Activated CD8-positive, alpha-beta memory T cell treated with anti-CD3 and anti-CD28 coated beads for 4 hours (primary cell): ENCODE measurements around the gene QRICH2.
"Not testable (repeated sequence)": the region's sequence is repeated elsewhere in the genome, so short reads cannot be mapped to it uniquely, and the experiment has no call there.

ENCODE experiments used
- DNase-seq, 2 donors: peaks; one replicate each; pipeline ENCODE4 v3.0.0-alpha.2; 2020; ENCODE audit warnings: low read depth in 2 of 2

The QRICH2 gene

DNA sequence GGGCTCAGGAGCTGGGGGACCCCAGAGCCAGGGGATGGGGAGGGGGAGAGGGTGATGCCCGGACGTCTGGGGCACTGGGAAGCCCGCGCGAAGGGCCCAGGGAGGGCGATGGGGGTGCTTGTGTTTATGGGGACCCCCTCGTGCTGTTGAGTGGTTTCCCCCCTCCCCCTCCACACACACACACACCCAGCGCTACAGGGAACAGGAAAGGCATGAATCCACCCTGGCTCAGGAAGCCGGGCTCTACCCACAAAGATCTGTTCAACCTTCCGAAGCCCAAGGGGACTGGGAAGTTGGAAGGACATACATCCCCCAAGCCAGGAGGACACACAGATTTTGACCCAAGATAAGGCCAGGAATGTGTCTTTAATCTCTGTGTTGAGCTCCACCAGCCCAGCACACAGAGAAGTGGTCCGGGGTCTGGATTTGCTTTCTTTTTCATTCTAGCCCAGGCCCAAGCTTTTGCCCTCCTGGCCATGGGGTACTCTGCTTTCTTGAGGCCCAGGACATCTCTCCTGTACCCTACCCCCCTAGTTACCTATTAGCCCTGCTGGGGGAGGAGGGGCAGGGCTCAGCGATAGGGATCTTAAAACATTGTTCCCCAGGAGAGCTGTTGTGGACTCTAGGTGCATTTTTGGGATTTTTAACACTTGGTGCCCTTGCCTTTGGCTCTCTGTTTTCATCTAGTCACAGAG is 41.7 kb downstream of the QRICH2 start:
- DNase-seq = no peak

DNA sequence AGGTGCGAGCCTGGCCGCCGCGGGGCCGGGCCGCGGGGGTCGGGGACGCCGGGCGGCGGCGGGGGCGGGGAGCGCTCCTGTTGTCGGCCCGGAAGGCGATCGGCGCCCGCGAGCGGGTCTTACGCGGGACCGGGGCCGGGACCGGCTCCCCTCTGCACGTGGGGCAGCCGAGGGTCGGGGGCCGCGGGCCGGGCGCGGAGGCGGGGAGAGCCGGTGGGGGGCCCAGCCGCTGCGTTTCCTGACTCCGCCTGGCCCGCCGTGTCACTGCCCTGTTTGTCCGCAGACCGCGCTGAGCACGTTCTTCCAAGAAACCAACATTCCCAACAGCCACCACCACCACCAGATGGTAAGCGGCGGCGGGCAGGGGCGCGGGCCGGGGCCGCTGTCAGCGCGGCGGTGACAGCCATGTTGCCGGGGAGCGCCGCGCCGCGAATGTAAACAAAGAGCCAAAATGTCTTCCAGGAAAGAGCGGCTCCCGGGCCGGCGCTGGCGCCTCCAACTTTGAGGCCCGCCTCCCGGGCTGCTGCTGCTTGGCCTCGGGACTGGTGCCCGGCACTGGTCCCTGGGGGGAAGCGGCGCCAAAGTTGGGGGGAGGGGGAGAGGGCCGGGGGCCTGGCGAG is 42.3 kb downstream of the QRICH2 start:
- DNase-seq = no peak

DNA sequence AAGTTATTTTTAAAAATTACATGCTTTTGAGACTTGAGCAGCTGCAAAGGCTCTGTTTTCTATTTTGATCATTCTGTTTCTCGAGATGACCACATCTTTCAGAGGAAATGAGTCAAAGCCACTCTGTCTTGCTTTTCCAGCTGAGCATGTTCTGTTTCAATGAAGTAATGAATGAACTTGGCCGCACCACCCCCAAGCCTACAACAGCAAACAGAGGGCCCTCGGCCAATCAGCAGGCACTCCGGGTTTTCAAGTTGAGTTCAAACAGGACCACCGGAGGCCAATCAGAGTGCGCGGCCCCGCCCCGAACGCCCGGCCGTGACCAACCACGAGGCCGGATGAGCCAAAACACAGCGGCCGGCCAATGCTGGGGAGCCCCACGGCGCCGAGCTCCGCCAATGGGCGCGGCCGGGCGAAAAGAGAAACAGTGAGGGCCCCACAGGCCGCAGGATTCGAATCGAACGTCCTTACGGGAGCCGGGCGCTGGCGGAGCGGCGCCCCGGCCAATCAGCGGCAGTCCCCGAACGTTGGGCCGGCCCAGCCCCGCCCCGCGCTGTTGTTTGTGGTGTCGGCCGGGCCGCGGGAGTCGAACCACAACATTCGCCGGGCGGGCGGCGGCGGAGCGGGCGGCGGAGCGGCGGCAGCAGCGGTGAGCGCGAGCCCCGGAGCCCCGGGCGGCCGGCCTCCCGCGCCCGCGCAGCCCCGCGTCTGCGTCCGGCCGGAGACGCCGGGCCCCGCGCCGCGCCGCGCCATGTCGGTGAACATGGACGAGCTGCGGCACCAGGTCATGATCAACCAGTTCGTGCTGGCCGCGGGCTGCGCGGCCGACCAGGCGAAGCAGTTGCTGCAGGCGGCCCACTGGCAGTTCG is 43.1 kb downstream of the QRICH2 start, which contains the start of gene UBALD2:
TSS of gene UBALD2 (plus strand) at position 594 of the 869 bp plus-strand sequence. CDS start at position 752, 158 bp downstream.
- DNase-seq = peak; percentile 96 to 98

DNA sequence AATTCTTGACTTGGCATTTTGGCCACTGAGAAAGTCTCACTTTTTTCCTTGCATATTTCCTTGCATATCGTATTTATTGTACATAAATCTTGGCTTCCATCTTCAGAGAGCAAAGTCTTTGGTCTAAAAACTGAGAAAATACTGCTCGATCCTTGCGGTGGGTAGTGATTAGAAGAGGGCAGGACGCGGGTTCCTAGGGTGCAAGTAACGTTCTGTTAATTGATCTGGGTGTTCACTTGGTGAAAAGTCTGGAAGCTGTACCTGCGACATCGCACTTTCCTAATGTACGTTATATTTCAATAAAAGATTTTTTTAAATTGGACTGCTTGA is 43.7 kb downstream of the QRICH2 start:
- no peak for DNase-seq

DNA sequence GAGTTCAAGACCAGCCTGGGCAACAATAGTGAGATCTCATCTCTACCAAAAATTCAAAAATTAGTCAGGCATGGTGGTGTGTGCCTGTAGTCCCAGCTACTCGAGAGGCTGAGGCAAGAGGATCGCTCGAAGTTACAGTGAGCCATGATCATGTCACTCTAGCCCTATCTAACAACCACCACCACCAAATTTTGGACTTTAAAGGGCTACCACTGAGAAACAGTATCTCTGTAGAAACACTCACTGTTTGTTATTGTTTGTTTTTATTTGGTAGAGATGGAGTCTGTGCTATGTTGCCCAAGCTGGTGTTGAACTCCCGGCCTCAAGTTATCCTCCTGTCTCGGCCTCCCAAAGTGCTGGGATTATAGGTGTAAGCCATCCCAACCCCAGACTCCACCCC is 44.2 kb downstream of the QRICH2 start:
- DNase-seq = no peak

DNA sequence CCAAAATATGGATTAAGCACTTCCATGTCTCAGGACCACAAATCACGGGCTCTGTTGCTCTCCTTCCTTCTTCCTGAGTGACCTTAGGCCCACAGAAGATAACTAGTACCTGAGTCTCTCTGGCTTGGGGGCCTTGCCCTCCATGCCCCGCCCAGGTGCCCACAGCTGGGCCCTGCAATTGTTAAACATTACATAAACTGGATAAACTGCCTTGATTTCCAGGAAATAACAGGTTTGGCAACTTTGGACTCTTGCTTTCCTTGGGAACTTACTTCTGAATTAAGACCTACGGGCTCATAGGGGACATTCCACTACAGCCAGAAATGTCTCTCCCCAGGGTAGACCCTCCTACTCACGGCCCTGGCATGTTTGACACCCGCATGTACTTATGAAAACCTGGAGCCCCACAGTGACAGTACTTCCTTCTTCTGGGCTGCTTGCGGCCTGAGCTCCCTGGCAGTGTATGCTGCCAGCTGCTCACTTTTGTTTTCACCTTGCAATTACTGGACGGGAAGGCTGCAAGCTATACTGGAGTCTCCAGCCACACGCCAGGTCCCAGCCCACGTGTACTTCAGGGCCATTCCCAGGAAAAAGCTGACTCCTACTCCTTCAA is 45.2 kb downstream of the QRICH2 start:
- DNase-seq = no peak

DNA sequence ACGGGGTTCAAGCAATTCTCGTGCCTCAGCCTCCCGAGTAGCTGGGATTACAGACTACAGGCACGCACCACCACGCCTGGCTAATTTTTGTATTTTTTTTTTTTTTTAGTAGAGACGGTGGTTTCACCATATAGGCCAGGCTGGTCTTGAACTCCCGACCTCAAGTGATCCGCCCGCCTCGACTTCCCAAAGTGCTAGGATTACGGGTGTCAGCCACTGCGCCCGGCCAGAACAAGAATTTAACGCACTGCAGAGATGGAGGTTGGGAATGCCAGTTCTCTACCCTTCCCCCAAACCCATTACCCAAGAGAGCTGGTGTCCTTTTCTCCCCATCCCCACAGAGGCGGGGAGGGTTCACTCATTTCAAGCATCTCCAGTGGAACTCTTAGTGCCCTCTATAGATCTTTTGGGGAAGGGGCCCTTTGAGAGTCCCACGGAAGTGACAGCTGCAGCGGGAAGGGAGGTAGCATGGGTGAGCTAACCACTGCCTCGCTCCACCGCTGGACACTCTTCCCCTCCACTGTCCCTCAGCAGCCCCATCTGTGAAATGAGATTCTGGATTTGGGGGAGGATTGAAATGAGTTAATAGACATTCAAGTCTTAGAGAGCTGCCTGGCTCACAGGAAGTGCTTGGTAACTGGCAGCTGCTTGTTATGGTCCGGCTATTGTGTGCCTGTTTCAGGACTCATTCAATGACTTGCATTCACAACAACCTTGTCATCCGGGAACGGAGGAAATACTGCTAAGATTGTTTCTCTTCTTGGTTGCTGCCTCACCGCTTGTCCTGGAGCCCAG is 46.5 kb downstream of the QRICH2 start:
- no peak for DNase-seq

DNA sequence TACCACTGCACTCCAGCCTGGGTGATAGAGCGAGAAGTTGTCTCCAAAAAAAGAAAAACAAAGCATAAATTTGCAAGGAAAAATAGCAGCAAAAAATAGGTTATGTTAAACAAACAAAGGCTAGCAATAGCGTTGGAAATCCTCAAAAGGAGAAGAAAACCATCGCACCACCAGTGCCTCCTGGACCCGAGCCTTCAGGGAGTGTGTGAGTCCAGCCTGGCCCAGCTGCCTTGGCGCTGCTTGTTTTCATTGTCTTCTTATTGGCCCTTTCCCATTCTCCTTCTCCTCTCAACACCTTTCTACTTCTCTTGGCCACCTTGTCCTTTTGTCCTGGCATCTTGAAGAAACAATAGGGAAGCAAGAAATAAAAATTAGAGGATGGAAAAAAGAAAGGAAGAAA is 47.4 kb downstream of the QRICH2 start:
- no peak for DNase-seq

DNA sequence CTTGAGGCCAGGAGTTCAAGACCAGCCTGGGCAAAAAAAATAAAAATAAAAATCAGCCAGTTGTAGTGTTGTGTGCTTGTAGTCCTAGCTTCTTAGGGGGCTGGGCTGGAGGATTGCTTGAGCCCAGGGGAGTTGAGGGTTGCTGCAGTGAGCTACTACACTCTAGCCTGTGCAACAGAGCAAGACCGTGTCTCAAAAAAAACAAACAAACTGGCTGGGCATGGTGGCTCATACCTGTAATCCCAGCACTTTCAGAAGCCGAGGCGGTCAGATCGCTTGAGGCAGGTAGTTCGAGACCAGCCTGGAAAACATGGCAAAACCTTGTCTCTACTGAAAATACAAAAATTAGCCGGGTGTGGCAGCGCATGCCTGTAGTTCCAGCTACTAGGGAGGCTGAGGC is 47.9 kb downstream of the QRICH2 start:
- no peak for DNase-seq

DNA sequence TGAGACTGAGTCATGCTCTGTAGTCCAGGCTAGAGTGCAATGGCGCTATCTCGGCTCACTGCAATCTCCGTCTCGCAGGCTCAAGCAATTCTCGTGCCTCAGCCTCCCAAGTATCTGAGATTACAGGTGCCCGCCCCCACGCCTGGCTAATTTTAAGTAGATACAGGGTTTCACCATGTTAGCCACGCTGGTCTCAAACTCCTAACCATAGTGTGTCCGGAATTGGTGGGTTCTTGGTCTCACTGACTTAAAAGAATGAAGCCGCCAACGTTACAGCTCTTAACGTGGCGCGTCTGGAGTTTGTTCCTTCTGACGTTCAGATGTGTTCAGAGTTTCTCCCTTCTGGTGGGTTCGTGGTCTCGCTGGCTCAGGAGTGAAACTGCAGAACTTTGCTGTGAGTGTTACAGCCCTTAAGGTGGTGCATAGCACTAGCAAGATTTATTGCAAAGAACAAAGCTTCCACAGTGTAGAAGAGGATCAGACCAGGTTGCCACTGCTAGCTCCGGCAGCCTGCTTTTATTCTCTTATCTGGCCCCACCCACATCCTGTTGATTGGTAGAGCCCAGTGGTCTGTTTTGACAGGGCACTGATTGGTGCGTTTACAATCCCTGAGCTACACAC is 51.5 kb downstream of the QRICH2 start:
- not testable (repeated sequence) for DNase-seq

DNA sequence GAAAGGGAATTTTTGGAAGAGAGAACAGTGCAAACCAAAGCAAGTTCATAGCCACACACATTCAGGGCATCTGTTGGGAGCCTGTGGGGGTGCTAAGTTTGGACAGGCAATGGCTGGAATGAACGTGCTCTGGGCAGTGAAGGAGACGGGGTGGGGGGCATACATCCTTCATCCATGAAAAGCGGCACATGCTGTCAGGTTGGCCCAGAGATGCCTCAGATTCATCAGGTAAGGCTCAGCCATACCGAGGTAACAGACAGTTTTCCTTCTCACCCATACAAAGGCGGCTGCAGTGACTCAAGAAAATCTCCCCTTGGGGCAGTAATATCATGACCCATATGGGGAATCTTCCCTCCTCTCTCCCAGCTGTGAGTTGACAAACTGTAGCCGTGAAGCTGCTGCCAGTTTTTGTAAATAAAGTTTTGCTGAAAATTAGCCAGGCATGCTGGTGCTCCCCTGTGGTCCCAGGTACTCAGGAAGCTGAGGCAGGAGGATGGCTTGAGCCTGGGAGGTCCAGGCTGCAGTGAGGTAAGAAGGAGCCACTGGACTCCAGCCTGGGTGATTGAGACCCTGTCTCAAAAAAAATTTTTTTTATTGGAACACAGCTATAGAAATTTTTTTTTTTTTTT is 52.2 kb downstream of the QRICH2 start:
- no peak for DNase-seq

DNA sequence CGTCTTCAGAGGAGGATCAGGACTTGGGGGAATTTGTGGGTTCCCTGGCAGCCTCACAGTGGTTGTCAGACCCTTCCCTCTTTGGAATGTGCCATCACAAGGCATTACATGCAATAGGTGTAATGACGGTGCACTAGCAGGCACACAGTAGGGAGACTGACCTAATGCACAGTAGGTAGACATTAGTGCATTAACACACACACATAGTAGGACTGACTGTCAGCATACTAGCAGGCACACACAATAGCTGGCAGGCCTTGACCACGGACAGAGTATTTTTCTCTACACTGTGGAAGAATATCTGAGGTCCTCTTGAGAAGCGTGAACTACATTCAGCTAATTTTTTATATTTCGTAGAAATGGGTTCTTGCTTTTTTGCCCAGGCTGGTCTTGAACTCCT is 53.8 kb downstream of the QRICH2 start:
- no peak for DNase-seq

DNA sequence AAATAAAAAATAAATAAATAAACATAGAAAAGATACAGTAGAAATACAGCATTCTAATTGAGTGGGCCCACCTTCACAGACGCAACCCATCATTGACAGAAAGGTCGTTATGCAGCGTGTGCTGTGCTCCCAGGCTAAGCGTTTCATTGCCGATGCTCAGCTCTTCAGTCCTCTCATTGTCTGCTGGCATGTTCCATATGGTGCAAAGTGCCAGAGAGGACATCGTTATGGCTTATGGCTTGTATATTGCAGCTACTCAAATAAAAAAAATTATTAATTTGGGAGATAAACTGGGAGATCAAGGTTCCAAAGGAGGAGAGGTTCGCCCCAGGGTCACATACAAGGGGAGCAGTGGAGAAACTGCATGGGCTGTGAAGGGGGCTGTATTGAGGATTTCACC is 54.2 kb downstream of the QRICH2 start:
- DNase-seq = no peak

DNA sequence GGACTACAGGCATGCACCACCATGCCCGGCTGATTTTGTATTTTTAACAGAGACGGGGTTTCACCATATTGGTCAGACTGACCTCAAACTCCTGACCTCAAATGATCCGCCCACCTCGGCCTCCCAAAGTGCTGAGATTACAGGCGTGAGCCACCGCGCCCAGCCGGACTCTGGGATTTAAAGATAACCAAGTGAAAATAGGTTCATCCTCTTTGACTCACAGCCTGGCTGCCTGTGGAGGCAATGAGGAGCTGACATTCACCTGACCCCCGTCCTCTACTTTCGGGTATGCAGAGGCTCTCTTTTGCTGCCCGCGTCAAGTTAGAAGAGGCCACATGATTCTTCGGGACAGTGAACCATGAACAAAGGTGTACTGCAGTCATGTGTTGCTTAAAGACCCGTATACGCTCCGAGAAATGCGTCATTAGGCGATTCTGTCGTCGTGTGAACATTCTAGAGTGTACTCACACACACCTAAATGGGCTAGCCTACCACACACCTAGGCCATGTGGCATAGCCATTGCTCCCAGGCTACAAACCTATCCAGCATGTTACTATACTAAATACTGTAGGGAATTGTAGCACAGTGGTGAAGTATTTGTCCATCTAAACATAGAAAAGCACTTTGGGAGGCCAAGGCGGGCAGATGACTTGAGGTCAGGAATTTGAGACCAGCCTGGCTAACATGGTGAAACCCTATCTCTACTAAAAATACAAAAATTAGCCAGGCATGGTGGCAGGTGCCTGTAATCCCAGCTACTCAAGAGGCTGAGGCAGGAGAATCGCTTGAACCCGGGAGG is 54.9 kb downstream of the QRICH2 start:
- DNase-seq = not testable (repeated sequence)

DNA sequence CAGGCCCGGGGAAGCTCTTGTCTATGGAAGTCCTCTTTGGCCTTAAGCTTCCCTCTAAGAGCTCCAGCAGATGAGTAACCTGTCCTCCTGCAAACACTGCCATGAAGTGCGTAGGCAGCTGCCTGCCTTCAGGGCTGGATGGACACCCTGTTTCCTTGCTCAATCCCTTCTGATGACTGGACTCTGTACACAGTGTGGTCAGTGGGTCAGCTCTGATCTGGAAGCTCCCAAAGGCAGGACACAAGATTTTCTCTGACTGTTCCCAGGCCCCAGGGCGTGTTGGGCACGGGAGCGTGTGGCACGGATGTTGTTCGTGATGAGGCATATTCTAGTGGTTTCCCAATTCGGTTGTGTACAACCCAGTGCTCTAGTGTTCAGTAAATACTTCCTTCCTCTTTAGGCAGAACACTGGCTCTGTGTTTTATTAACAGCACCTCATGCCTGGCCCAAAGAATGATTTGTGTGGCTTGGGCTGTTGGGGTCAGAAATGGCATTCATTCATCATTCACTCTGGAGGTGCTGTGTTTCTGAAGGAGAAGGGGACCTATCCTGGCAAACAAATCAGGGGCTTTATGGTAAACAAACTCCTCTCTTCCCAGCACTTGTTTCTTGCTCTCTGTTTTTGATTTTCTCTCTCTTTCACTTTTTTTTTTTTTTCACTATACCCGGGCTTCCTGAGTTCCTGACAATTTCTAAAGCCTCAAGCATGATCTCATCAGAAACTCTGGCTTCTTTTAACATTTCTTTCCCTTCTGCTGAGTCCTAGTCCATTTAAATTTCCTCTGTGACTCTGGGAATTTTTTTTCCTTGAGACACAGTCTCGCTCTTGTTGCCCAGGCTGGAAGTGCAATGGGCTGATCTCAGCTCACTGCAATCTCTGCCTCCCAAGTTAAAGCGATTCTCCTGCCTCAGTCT is 55.8 kb downstream of the QRICH2 start:
- DNase-seq = no peak

DNA sequence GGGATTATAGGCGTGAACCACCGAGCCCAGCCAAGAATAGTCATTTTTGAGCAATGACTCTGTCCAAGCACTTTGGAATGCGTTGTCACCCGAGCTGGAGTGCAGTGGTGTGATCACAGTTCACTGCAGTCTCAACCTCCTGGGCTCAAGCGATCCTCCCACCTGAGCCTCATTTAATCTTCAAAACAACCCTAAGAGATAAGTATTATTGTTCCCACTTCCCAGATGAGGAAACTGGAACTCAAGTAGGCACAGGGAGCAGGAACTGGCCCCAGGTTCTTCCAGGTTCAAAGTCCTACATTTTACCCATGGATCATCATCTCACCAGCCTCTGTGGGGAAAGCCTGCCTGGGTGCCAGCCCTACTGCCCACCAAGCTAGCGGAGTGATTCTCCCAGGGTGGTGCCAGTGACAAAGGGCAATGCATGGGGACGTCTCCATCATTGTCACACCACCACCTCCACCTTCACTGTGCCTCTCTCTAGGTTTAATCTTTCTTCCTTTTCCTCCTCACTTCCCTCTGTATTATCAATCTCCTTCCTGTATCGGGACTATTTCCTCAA is 56.5 kb downstream of the QRICH2 start:
- no peak for DNase-seq

DNA sequence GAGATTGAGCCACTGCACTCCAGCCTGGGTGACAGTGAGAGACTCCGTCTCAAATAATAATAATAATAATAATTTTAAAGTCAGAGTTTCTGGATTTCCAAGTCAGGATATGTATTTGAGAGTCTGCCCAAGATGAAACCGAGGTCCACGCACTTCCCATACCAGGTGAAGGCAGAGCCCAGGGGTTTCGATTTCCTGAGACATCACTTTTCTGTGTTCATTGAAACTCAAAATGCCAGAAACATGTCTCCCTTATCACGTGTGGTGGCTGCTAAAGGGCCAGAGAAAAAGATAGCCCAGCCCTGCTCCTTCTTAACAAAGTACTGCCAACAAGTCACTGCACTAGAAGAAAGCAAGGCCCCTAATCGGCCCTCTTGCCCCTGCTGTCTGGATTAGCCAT is 57.9 kb downstream of the QRICH2 start:
- DNase-seq = no peak

DNA sequence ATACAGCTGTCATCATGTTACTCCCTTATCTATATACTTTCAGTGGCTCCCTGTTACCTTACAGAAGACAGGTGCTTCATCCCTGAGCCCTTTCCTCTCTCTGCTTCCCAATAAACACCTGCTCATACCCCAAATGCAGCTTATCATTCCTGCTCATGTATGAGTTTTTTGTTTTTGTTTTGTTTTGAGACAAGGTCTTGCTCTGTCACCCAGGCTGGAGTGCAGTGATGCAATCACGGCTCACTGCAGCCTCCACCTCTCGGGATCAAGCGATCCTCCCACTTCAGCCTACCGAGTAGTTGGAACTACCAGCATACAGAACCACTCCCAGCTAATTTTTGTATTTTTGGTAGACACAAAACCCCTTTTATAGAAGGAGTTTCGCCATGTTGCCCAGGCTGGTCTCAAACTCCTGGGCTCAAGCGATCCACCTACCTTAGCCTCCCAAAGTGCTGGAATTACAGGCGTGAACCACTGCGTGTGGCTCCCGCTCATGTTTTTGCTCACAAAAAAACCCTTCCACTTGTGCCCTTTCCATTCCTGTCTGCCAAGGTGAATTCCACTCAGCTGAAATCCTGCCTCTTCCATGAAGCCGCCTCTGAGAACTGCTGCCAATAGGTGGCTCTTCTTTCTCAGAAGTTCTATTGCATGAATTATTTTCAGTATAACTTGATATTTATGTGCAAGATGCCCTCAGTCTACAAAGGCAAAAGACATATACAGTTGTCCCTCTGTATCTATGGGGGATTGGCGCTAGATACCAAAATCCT is 59.9 kb downstream of the QRICH2 start:
- no peak for DNase-seq
